Central memory CD8-positive, alpha-beta T cell (primary cell): Measurements from ENCODE around the gene ABITRAM.
"Not testable (repeated sequence)": the region's sequence is repeated elsewhere in the genome, so short reads cannot be mapped to it uniquely, and the experiment has no call there.

Experiments
- ATAC-seq: fragments of 150-1000 bp; cut with Tn5 transposase; replicated peaks from 2 replicates; pipeline ENCODE4 v1.10.0; 2022; ENCODE audit warnings: mild to moderate bottlenecking, moderate FRiP score, moderate number of reproducible peaks; ENCODE audit not compliant: poor library complexity, severe bottlenecking; ENCODE audit errors: extremely low read depth
- DNase-seq, 2 donors: peaks; one replicate each; pipeline ENCODE4 v3.0.0; 2021; ENCODE audit warnings: low spot score in 2 of 2
- H3K27ac Mint-ChIP-seq: one replicate; pipeline ENCODE4 v1.8.0; 2022; ENCODE audit warnings: low read depth, mild to moderate bottlenecking, moderate library complexity, mixed read lengths
- H3K27me3 Mint-ChIP-seq: one replicate; pipeline ENCODE4 v1.8.0; 2022; ENCODE audit warnings: mixed read lengths
- H3K36me3 Mint-ChIP-seq: one replicate; pipeline ENCODE4 v1.8.0; 2022; ENCODE audit warnings: mild to moderate bottlenecking, moderate library complexity, mixed read lengths; ENCODE audit not compliant: insufficient read depth
- H3K4me1 Mint-ChIP-seq: one replicate; pipeline ENCODE4 v1.8.0; 2022; ENCODE audit warnings: mixed read lengths
- H3K4me3 Mint-ChIP-seq: one replicate; pipeline ENCODE4 v1.8.0; 2022; ENCODE audit warnings: mild to moderate bottlenecking, moderate library complexity, mixed read lengths
- H3K9me3 Mint-ChIP-seq: one replicate; pipeline ENCODE4 v1.8.0; 2022; ENCODE audit warnings: mixed read lengths

Gene ABITRAM

DNA sequence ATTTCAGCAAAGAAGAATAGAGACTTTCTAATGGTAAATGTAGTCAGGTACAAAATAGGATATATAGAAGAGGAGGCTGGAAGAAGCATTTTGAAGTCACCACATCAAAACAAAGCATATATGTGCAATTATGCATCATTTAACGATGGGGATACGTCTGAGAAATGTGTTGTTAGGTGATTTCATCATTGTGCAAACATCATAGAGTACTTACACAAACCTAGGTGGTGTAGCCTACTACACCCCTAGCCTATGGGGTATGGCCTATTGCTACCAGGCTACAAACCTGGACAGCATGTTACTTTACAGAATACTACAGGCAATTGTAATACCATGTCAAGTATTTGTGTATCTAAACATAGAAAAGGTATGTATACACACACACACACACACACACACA is 28.7 kb upstream of the ABITRAM start:
- Mint-ChIP-seq H3K36me3 (peaks cover 57% of the 10 kb centered on the region), H3K4me3 (no peak overlapping the region), H3K9me3 (no peaks in the 10 kb centered on the region), H3K27ac (no peak overlapping the region), H3K4me1 (peaks cover 5% of the 10 kb centered on the region), H3K27me3 (no peaks in the 10 kb centered on the region)
- no peak for ATAC-seq
- DNase-seq, result no peak

DNA sequence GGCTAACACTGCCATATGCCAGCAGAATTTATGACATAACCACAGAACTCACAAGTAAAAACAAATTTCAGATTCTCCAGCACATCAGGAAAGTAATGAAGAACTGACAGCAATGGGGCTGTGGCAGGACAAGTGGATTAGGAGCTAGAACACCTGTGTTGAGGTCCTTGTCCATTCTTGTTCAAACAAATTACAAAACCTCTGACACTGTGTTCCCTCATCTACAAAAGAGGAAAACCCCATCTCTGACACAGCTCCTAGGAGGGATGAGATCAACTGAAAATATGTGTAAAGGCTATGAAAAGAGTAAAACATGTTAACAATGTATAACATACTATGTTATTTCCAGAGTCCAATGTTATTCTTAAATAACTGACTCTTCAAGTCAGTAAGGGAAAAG is 23.8 kb upstream of the ABITRAM start:
- Mint-ChIP-seq H3K27ac (peak overlapping the region; percentile 30), H3K4me3 (no peak overlapping the region), H3K9me3 (no peaks in the 10 kb centered on the region), H3K27me3 (no peaks in the 10 kb centered on the region), H3K4me1 (peaks cover 21% of the 10 kb centered on the region), H3K36me3 (peaks cover 43% of the 10 kb centered on the region)
- DNase-seq, result no peak
- ATAC-seq, result no peak

DNA sequence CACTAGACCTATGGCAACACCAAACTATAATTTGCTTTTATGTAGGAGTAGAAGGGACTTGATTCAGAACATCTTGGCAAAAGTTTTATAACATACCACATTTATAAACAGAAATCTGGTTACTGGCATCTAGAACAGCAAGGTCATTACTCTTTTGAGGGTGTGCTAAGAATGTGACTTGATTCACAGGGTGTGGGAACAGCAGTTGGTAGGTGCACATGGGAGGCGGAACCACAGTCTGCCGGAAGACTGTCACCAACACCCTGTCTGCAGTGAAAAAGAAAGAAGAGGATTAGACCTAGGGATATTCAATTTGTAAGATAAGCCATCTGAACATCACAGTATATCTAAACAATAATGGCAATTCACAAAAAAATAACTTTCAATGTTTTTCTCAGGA is 23.3 kb upstream of the ABITRAM start:
- H3K36me3 Mint-ChIP-seq, result peaks cover 44% of the 10 kb centered on the region
- ATAC-seq (no peak), DNase-seq (no peak)
- no peaks in the 10 kb centered on the region for H3K9me3 Mint-ChIP-seq
- no peak overlapping the region for H3K4me3 Mint-ChIP-seq
- H3K27ac Mint-ChIP-seq, result peak overlapping the region; percentile 30
- H3K27me3 Mint-ChIP-seq, result no peaks in the 10 kb centered on the region
- peaks cover 21% of the 10 kb centered on the region for H3K4me1 Mint-ChIP-seq

DNA sequence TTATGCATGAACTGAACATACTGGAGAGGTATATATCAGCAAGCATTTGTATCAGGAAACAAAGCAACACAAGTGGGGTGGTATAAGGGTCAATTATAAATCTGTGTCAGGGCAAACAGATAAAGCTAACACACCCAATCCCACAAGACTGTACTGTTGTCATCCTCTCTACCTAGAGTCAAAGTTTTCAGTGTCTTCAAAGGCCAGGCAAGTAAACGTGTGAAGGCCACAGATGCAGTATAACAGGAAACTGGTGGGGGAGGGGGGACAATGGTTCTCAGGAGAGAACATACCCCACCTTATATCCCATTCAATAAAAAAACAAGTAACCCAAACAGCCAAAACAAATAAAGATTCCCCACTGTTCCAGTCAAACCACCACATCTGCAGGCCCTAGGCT is 22.4 kb upstream of the ABITRAM start:
- ATAC-seq, result peak; percentile 68
- Mint-ChIP-seq H3K4me1 (peaks cover 21% of the 10 kb centered on the region), H3K36me3 (peaks cover 43% of the 10 kb centered on the region), H3K9me3 (no peaks in the 10 kb centered on the region), H3K27ac (peak overlapping the region; percentile 49), H3K27me3 (no peaks in the 10 kb centered on the region), H3K4me3 (no peak overlapping the region)
- DNase-seq, result no peak

DNA sequence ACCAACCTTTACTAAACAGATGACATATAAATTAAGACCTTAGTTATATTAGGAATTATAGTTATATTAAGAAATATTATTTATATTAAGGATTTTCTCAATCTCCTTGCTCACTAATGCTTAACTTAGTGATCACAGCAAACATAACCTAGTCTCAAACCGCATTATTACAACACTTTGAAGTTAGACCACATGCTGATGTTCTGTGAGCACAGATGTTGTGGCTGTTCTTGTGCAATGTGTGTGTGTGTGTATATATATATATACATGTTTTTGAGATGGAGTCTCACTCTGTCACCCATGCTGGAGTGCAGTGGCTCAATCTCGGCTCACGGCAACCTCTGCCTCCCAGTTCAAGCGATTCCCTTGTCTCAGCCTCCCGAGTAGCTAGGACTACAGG is 20.8 kb upstream of the ABITRAM start:
- Mint-ChIP-seq H3K27me3 (no peaks in the 10 kb centered on the region), H3K9me3 (no peaks in the 10 kb centered on the region), H3K36me3 (peaks cover 52% of the 10 kb centered on the region), H3K4me1 (peaks cover 21% of the 10 kb centered on the region), H3K4me3 (no peak overlapping the region), H3K27ac (no peak overlapping the region)
- no peak for DNase-seq
- ATAC-seq, result no peak

DNA sequence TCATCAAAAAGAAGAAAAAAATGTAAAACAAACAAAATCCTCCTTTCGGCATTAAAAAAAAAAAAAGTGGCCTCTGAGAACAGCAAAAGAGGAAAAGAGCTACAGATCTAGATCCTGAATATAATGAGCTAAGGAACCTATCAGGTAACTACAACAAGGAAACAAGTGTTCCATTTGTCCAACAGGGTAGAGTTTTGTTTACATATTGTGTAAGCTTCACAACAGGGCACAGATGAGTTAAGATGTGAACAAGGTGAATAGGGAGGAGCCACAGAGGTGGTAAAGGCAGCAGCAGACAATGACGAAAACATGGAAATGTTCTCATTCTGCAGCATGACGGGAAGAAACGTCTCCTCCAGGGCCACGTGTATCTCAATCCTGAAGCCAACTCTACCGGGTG is 14.7 kb upstream of the ABITRAM start:
- Mint-ChIP-seq H3K4me1 (no peaks in the 10 kb centered on the region), H3K4me3 (no peak overlapping the region), H3K27ac (no peak overlapping the region), H3K9me3 (no peaks in the 10 kb centered on the region), H3K27me3 (no peaks in the 10 kb centered on the region), H3K36me3 (peaks cover 63% of the 10 kb centered on the region)
- ATAC-seq, result no peak
- no peak for DNase-seq

DNA sequence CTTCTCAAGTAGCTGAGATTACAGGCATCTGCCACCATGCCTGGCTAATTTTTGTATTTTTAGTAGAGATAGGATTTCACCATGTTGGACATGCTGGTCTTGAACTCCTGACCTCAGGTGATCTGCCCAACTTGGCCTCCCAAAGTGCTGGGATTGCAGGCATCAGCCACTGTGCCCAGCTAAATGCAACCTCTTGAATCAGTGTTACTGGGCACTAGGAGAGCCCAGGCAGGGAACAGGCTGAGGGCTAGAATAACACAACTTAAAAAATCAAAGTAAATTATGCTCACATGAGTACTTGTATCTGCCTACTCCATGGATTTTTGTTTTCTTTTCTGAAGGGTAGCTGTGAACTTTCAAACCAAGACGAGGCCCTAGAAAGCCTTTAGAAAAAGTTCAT is 13.8 kb upstream of the ABITRAM start:
- H3K9me3 Mint-ChIP-seq, H3K27ac Mint-ChIP-seq, H3K27me3 Mint-ChIP-seq, H3K4me3 Mint-ChIP-seq, ATAC-seq, H3K4me1 Mint-ChIP-seq, DNase-seq: not testable (repeated sequence)
- peaks cover 66% of the 10 kb centered on the region for H3K36me3 Mint-ChIP-seq

DNA sequence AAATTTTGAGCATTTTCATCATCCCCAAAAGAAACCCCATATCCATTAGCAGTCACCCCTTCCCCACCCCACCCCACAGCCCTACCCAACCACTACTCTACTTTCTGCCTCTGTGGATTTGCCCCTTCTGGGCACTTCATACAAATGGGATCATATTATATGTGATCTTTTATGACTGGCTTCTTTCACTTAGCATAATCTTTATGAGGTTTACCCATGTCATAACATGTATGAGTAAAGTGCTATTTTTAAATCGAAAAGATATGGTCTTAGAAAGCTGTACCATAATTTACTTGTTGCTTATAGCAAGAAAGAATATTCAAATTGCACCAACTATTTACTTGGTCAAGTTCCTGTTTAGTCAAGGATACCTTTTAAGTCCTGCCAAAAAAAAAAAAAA is 13.0 kb upstream of the ABITRAM start:
- Mint-ChIP-seq H3K4me3 (no peak overlapping the region), H3K9me3 (no peaks in the 10 kb centered on the region), H3K27me3 (no peaks in the 10 kb centered on the region), H3K27ac (no peak overlapping the region), H3K36me3 (peaks cover 68% of the 10 kb centered on the region), H3K4me1 (no peaks in the 10 kb centered on the region)
- no peak for ATAC-seq
- DNase-seq, result no peak

DNA sequence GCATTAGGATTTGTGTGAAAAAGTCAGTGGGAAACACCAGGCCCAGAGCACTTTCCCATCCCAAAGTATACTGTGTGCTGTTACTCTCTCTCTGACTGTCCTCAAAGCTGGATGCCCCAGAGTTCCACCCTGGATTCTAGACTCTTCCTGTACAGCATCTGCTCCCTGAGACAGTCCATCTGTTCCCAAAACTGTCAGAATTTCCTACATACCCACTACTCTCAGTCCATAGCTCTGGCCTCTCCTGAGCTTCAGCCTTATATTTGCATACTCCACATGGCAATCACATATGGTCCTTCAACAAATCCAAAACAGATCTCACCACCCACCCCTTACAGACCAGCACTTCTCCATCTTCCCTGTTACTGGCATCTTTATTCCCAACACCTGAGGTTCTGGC is 9.7 kb upstream of the ABITRAM start:
- Mint-ChIP-seq H3K4me1 (peaks cover 8% of the 10 kb centered on the region), H3K27ac (peak overlapping the region; percentile 47), H3K27me3 (no peaks in the 10 kb centered on the region), H3K9me3 (no peaks in the 10 kb centered on the region), H3K4me3 (no peak overlapping the region), H3K36me3 (peaks cover 60% of the 10 kb centered on the region)
- ATAC-seq (no peak), DNase-seq (no peak)

DNA sequence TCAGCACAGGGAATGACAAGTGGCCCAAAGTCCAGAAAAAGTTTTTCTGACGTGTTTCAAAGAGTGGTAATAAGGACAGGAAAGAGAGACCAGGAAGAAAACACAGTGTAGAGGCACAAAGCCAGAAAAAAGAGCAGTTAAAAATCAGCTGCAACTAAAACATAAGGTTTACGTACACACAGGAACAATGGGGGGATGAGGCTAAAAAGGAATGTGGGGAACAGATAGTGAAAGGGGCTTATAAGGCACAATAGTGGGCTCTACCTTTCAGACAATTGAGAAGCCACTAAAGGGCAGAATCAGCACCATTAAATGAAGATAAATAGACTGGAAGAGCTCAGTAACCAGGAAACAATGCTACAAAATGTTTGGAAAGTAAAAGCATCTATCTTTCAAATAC is 5.8 kb upstream of the ABITRAM start:
- peaks cover 17% of the 10 kb centered on the region for H3K4me1 Mint-ChIP-seq
- DNase-seq (no peak), ATAC-seq (no peak)
- no peak overlapping the region for H3K4me3 Mint-ChIP-seq
- peaks cover 42% of the 10 kb centered on the region for H3K36me3 Mint-ChIP-seq
- no peaks in the 10 kb centered on the region for H3K27me3 Mint-ChIP-seq
- H3K9me3 Mint-ChIP-seq, result no peaks in the 10 kb centered on the region
- H3K27ac Mint-ChIP-seq, result no peak overlapping the region

DNA sequence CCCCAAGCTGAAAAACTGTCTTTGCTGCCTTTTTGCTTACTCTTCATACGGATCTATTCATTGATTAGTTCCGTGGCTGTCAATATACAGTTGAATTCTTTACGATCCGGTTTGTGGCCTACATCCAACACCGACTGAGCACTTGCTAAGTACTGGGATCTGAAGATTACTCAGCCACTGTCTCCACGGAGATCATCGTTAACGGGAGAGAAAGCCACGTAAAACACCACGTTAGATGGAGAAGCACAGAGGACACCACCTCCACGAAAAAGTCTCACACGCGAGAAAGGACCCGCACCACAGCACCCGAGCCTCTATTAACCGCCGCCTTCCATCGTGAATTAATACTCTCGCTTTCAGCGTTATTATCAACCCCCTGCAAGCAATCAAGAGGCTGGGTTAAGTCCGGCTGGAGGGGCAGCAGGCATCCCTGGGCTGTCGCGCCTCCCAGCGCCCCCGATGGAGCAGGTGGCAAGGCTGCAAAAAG is 926 bp upstream of the ABITRAM start:
- DNase-seq, result no peak
- ATAC-seq, result no peak
- Mint-ChIP-seq H3K36me3 (peaks cover 16% of the 10 kb centered on the region), H3K4me1 (peaks cover 26% of the 10 kb centered on the region), H3K4me3 (peak overlapping the region; percentile 97), H3K27ac (peak overlapping the region; percentile 98), H3K9me3 (no peaks in the 10 kb centered on the region), H3K27me3 (no peaks in the 10 kb centered on the region)

DNA sequence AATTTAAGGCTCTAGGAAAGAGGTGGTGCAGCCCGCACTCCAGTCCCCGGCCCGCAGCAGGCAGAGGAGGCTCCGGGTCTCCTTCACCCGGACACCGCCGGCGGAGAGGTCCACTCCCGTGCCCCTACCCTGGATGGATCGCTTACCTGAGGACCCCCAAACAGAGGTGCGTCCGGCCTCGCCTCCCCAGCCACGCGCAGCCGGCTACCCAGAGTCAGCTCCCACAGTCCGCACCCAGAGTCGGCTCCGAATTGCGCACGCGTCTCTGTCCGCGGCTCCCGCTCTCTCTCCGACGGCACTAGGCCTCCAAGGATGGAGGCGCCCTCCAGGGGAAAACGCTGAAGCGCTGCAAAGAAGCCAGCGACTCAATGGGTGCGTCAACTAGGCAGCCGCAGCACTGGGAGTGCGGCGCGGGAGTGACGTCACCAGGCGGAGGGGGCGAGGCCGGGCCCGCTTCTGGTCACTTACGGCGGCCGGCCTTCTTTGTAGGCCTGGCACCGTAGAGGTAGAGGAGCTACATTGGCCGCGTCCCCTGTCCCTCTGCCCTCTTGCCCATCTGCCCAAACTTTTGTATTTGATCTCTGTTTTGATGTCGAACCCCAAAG is 380 bp upstream of the ABITRAM start, which contains the start of gene ELP1:
Gene ELP1 (minus strand): TSS at position 407 of the 605 bp plus-strand sequence. CDS start 2,978 bp downstream, outside the sequence.
- peak within 1 kb of the TSS; percentile 97 for H3K4me3 Mint-ChIP-seq
- H3K36me3 Mint-ChIP-seq, result peaks cover 13% of the 10 kb centered on the region

DNA sequence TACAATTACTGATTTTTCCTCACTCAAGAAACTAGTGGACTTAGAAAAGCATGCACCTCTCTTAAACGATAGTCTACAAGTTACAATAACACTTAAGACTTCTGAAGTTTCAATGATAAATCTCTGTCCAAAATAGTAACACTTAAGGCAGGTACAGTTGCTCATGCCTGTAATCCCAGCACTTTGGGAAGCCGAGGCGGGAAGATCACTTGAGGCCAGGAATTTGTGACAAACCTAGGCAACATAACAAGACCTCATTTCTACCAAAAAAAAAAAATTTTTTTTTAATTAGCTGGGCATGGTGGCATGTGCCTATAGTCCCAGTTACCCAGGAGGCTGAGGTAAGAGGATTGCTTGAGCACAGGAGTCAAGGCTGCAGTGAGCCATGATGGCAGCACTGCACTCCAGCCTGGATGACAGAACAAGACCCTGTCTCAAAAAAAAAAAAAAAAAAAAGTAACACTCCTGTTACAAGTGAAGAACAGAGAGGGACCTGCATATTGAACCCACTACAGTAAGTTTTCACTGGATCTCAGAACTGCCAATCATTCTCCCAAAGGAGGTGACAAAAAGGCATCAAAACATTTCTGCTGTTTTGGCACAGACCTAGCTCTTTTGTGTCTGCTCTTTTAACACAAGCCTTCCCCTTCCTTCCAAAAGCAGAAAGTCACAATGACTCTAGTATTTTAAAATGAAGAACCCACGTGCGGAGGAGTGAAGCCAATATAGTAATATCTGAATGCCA is 3.5 kb downstream of the ABITRAM start:
- Mint-ChIP-seq H3K4me1 (peaks cover 23% of the 10 kb centered on the region), H3K4me3 (no peak overlapping the region), H3K27me3 (no peaks in the 10 kb centered on the region), H3K9me3 (no peaks in the 10 kb centered on the region), H3K27ac (no peak overlapping the region), H3K36me3 (peaks cover 14% of the 10 kb centered on the region)
- DNase-seq (no peak), ATAC-seq (no peak)

More for the DNA sequence above, 380 bp upstream of the ABITRAM start, which contains the start of gene ELP1:
- H3K9me3 Mint-ChIP-seq, result no peaks in the 10 kb centered on the region
- DNase-seq (peak; percentile 85 to 89), ATAC-seq (peak; percentile 89)
- H3K27ac Mint-ChIP-seq, result peak within 1 kb of the TSS; percentile 98
- no peaks in the 10 kb centered on the region for H3K27me3 Mint-ChIP-seq
- peaks cover 26% of the 10 kb centered on the region for H3K4me1 Mint-ChIP-seq
